Type B pancreatic cell (in vitro differentiated cells): ENCODE data around the gene FKBP5. TPM values are rescaled to one million over a fixed set of nuclear protein-coding genes. Genes with fewer than 3 reads are reported as not detected.

Experiments
- DNase-seq: peaks from one replicate; pipeline ENCODE4 v3.0.0; 2021; ENCODE audit warnings: mixed read lengths; ENCODE audit not compliant: unreplicated experiment; ENCODE audit errors: extremely low spot score
- H3K27ac Mint-ChIP-seq: 2 replicates; pipeline ENCODE4 v1.8.0; 2021; ENCODE audit warnings: mild to moderate bottlenecking, mixed read lengths
- H3K27me3 Mint-ChIP-seq: 2 replicates; pipeline ENCODE4 v1.8.0; 2021; ENCODE audit warnings: mixed read lengths
- H3K36me3 Mint-ChIP-seq: 2 replicates; pipeline ENCODE4 v1.8.0; 2021; ENCODE audit warnings: mixed read lengths
- H3K4me1 Mint-ChIP-seq: one replicate; pipeline ENCODE4 v1.8.0; 2021; ENCODE audit warnings: mixed read lengths; ENCODE audit not compliant: unreplicated experiment
- H3K4me3 Mint-ChIP-seq: 2 replicates; pipeline ENCODE4 v1.8.0; 2021; ENCODE audit warnings: mild to moderate bottlenecking, mixed read lengths
- H3K9me3 Mint-ChIP-seq: 2 replicates; pipeline ENCODE4 v1.8.0; 2021; ENCODE audit warnings: mixed read lengths
- CTCF ChIP-seq: fragments of 200-600 bp; sonication (generic); conservative IDR thresholded peaks from 2 replicates; pipeline ENCODE4 v1.5.0; 2021; ENCODE audit warnings: antibody characterized with exemption, mild to moderate bottlenecking
- total RNA-seq: library from RNA; stranded (reverse); gene quantifications from 2 replicates; pipeline ENCODE4 v1.2.1, GENCODE V29; 2021; ENCODE audit warnings: low replicate concordance

The FKBP5 gene
- total RNA-seq, 1 donor from 2014 or later, result 12.5 TPM

DNA sequence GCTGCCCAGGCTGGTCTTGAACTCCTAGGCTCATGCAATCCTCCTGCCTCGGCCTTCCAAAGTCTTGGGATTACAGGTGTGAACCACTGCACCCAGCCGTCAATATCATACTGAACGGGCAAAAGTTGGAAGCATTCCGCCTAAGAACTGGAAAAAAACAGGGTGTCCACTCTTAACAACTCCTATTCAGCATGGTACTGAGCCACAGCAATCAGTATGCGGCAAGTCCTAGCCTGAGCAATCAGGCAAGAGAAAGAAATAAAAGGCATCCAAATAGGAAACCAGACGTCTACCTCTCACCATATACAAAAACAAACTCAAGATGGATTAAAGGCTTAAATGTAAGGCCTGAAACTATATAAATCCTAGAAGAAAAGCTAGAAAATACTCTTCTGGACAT, 83.1 kb downstream of the FKBP5 start:
- no peak for TF ChIP-seq CTCF
- no peaks in the 10 kb centered on the region for H3K27me3 Mint-ChIP-seq
- no peak for DNase-seq
- no peak overlapping the region for H3K4me3 Mint-ChIP-seq
- peaks cover 22% of the 10 kb centered on the region for H3K4me1 Mint-ChIP-seq
- H3K36me3 Mint-ChIP-seq, result peaks cover 3% of the 10 kb centered on the region
- H3K9me3 Mint-ChIP-seq, result no peaks in the 10 kb centered on the region
- no peak overlapping the region for H3K27ac Mint-ChIP-seq

- no peak for DNase-seq
- H3K9me3 Mint-ChIP-seq, result no peaks in the 10 kb centered on the region
- peaks cover 3% of the 10 kb centered on the region for H3K36me3 Mint-ChIP-seq
- no peak overlapping the region for H3K27ac Mint-ChIP-seq
- H3K4me1 Mint-ChIP-seq, result peaks cover 28% of the 10 kb centered on the region
- no peaks in the 10 kb centered on the region for H3K27me3 Mint-ChIP-seq
- H3K4me3 Mint-ChIP-seq, result no peak overlapping the region
- TF ChIP-seq CTCF, result no peak
Observed at GRCh38 chr6:35603326-35604202, 85.2 kb downstream of the FKBP5 start.

GRCh38 chr6:35602133-35602946, 86.4 kb downstream of the FKBP5 start:
- Mint-ChIP-seq H3K27me3 (no peaks in the 10 kb centered on the region), H3K36me3 (peaks cover 3% of the 10 kb centered on the region), H3K4me1 (peaks cover 28% of the 10 kb centered on the region), H3K27ac (peak overlapping the region; percentile 17), H3K4me3 (peak overlapping the region; percentile 42), H3K9me3 (no peaks in the 10 kb centered on the region)
- no peak for DNase-seq
- TF ChIP-seq CTCF, result no peak

- H3K36me3 Mint-ChIP-seq, result peaks cover 3% of the 10 kb centered on the region
- peak overlapping the region; percentile 17 for H3K27ac Mint-ChIP-seq
- no peaks in the 10 kb centered on the region for H3K9me3 Mint-ChIP-seq
- TF ChIP-seq CTCF, result no peak
- H3K4me1 Mint-ChIP-seq, result peaks cover 36% of the 10 kb centered on the region
- H3K27me3 Mint-ChIP-seq, result no peaks in the 10 kb centered on the region
- DNase-seq, result no peak
- peak overlapping the region; percentile 42 for H3K4me3 Mint-ChIP-seq
Observed at GRCh38 chr6:35601331-35602132, 87.2 kb downstream of the FKBP5 start.

GRCh38 chr6:35600659-35601125, 88.0 kb downstream of the FKBP5 start:
- DNase-seq, result no peak
- Mint-ChIP-seq H3K4me3 (peak overlapping the region; percentile 6), H3K36me3 (no peaks in the 10 kb centered on the region), H3K27ac (peak overlapping the region; percentile 14), H3K4me1 (peaks cover 40% of the 10 kb centered on the region), H3K27me3 (no peaks in the 10 kb centered on the region), H3K9me3 (no peaks in the 10 kb centered on the region)
- TF ChIP-seq CTCF, result no peak
